ENCODE data around the gene LSR. TPM values are rescaled to one million over a fixed set of nuclear protein-coding genes. Genes with fewer than 3 reads are reported as not detected.

LSR gene
- total and polyA plus RNA-seq, 2 experiments from 2014 or later: 116 to 212 TPM

GRCh38 chr19:35298561-35298972, 49.8 kb downstream of the LSR start (continued):
- TF ChIP-seq ETS1 (IDR thresholded peaks at IDR 0.05): no peak
- no peak for TF ChIP-seq ZNF114 (CRISPR knock-in tag; IDR thresholded peaks at IDR 0.05)
- TF ChIP-seq CREB1 (CRISPR knock-in tag; IDR thresholded peaks at IDR 0.05; ENCODE audit: low read depth): no peak
- TF ChIP-seq ZNF331 (CRISPR knock-in tag; IDR thresholded peaks at IDR 0.05; ENCODE audit: low read depth): no peak
- no peak for TF ChIP-seq JUNB (IDR thresholded peaks at IDR 0.05; ENCODE audit: unreplicated experiment)
- no peak for TF ChIP-seq CTCF (conservative IDR thresholded peaks at IDR 0.05; ENCODE audit: low read depth in 2 of 2)
- TF ChIP-seq POLR2AphosphoS5 (IDR thresholded peaks at IDR 0.05; ENCODE audit: low read depth): no peak
- TF ChIP-seq REST (IDR thresholded peaks at IDR 0.05; ENCODE audit: unreplicated experiment): no peak
- no peak for TF ChIP-seq EZH2 (IDR thresholded peaks at IDR 0.05; ENCODE audit: low read depth, unreplicated experiment)
- TF ChIP-seq EZH2phosphoT487 (IDR thresholded peaks at IDR 0.05; ENCODE audit: unreplicated experiment): no peak
- no peak for TF ChIP-seq NANOG (IDR thresholded peaks at IDR 0.05; ENCODE audit: borderline replicate concordance)

GRCh38 chr19:35299523-35300338, 50.9 kb downstream of the LSR start:
- H3K4me1 ChIP-seq (ENCODE audit: insufficient read depth): peaks cover 15% of the 10 kb centered on the region; the same call in 1 of the 2 replicates
- Mint-ChIP-seq H3K27me3 (ENCODE audit: insufficient read depth, low read depth, poor library complexity) (peaks cover 4% of the 10 kb centered on the region), H3K27ac (no peak overlapping the region), H3K36me3 (ENCODE audit: low read depth) (no peaks in the 10 kb centered on the region), H3K4me1 (peaks cover 7% of the 10 kb centered on the region; the same call in 2 of the 3 replicates), H3K9me3 (no peaks in the 10 kb centered on the region), H3K4me3 (no peak overlapping the region)
- no peak overlapping the region for H3K4me3 ChIP-seq
- peak; percentile 65 for ATAC-seq
- H3K36me3 ChIP-seq (ENCODE audit: insufficient read depth): no peaks in the 10 kb centered on the region
- H3K9me2 ChIP-seq (ENCODE audit: insufficient read depth): no peaks in the 10 kb centered on the region
- H3K4me2 ChIP-seq: no peak overlapping the region; the same call in 1 of the 2 replicates
- peaks cover 13% of the 10 kb centered on the region for H3F3A ChIP-seq (replicated peaks; ENCODE audit: low read depth)
- DNase-seq (ENCODE audit: low spot score): peak; percentile 79
- H4K20me1 ChIP-seq (replicated peaks; ENCODE audit: insufficient read depth): no peaks in the 10 kb centered on the region
- no peak overlapping the region for H3K27ac ChIP-seq (ENCODE audit: low read depth)
- H3K79me2 ChIP-seq (replicated peaks; ENCODE audit: insufficient read depth): no peaks in the 10 kb centered on the region
- no peaks in the 10 kb centered on the region for H3K27me3 ChIP-seq (ENCODE audit: insufficient read depth)
- H2AFZ ChIP-seq: no peak overlapping the region; the same call in 1 of the 2 replicates
- no peak for TF ChIP-seq ZNF114 (CRISPR knock-in tag; IDR thresholded peaks at IDR 0.05)
- TF ChIP-seq NANOG (IDR thresholded peaks at IDR 0.05; ENCODE audit: borderline replicate concordance): no peak
- no peak for TF ChIP-seq EZH2 (IDR thresholded peaks at IDR 0.05; ENCODE audit: low read depth, unreplicated experiment)
- TF ChIP-seq ZNF331 (CRISPR knock-in tag; IDR thresholded peaks at IDR 0.05; ENCODE audit: low read depth): no peak
- TF ChIP-seq ETS1 (IDR thresholded peaks at IDR 0.05): no peak
- no peak for TF ChIP-seq STAT1 (IDR thresholded peaks at IDR 0.05; ENCODE audit: unreplicated experiment)
